ENCODE results near the gene MLH3.

The MLH3 gene

DNA sequence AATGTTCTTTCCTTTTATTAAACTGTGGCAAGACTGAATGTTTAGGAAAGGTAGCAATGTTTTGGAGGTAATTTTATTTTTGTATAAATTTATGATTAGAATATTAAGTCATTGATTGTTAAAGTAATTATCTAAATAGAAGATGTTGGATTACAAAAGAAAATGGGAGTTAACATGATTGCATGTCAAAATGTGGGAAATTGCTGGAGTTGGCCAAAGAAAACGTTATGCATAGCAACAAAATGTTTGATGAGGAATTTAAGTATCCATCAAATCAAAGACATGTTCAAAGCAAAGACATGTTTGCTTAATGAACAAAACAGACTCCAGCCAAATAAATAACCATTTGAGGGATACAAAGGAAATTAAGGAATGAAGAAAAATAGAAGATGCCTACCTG is 3.2 kb upstream of the MLH3 start:
- no peak for DNase-seq (ENCODE audit: low read depth)
- TF ChIP-seq, protein P1, sequence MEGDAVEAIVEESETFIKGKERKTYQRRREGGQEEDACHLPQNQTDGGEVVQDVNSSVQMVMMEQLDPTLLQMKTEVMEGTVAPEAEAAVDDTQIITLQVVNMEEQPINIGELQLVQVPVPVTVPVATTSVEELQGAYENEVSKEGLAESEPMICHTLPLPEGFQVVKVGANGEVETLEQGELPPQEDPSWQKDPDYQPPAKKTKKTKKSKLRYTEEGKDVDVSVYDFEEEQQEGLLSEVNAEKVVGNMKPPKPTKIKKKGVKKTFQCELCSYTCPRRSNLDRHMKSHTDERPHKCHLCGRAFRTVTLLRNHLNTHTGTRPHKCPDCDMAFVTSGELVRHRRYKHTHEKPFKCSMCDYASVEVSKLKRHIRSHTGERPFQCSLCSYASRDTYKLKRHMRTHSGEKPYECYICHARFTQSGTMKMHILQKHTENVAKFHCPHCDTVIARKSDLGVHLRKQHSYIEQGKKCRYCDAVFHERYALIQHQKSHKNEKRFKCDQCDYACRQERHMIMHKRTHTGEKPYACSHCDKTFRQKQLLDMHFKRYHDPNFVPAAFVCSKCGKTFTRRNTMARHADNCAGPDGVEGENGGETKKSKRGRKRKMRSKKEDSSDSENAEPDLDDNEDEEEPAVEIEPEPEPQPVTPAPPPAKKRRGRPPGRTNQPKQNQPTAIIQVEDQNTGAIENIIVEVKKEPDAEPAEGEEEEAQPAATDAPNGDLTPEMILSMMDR (conservative IDR thresholded peaks at IDR 0.05; ENCODE audit: low read depth, low read length), result no peak
- H3K4me3 ChIP-seq (ENCODE audit: low read length), result no peak overlapping the region

DNA sequence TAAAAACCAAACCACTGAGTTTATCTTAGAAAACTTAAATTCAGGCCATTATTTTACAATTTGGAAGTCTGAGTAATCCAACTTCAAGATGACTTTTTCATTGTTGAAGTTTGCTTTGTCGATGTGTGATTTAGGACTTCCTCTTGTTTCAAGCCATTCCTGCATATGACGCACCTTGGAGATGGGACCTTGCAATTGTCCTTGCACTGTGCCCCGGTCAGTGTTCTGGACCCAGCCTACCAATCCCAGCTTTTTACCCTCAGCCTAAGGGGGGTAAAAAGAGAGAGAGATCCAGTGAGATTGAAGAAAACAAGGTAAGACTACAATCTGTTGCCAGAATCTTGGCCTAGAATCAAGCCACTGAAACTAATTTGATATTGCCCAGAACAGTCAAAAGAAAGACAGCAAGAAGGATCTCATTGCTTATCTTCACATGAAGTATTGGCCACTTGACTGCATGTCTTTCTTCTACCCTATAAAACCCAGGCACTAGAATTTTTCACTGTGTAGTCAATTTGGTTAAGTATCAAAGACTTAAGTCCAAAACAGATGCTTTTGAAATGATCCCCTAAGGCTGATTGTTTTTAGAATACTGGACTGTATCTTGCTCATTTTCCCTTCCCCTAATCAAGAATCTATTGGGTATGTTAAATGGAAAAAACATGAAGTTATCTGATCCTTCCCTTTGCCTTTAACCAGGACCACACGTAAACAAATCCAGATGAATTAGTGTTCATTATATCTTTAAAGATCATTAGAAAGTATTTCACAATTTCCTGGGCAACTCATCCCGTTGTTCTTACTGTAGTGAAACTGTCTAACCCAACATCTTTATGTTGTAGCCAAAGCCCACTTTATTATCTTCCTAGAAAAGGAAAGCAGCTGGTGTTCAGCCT is 2.4 kb upstream of the MLH3 start:
- H3K4me3 ChIP-seq (ENCODE audit: low read length), result no peak overlapping the region
- no peak for DNase-seq (ENCODE audit: low read depth)
- TF ChIP-seq, protein P1 (conservative IDR thresholded peaks at IDR 0.05; ENCODE audit: low read depth, low read length), result no peak

DNA sequence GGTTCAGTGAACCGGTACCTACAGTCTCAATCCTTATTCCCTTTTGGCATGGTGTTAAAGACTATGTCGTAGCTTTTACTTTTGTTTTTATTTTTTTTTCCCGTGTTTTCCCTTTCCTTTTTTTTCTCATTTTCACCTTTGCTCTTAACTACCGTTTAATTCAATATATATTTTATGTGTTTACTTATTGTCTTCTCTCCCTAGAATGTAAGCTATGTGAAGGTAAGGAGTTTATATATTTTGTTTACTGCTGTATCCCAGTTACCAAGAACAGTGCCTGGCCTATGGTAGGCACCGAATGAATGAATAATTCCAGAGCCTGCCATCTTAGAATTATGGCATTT is 261 bp upstream of the MLH3 start:
- no peak for DNase-seq (ENCODE audit: low read depth)
- peak overlapping the region; percentile 54 for H3K4me3 ChIP-seq (ENCODE audit: low read length)
- TF ChIP-seq, protein P1 (conservative IDR thresholded peaks at IDR 0.05; ENCODE audit: low read depth, low read length), result no peak

DNA sequence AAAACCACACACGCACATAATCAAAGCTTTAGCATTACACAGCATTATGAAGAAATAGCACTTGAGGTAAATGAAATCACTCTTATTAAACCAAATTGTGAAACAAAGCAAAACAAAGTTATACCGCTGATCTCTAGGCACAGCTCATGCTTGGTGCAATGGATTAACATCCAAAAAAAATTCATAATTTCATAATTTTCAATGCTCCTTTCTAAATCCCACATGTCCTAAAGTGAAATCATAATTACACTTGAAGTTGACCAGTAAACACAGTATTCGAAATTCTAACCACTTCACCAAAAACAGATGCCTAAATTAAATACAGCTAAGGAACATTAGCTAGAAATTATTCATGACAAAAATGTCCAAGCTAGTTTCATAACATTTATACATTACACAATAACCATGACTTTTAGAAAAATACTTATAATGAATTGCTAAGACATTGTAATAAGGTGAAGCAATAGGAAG is 1.5 kb downstream of the MLH3 start:
- TF ChIP-seq, protein P1 (conservative IDR thresholded peaks at IDR 0.05; ENCODE audit: low read depth, low read length), result no peak
- no peak overlapping the region for H3K4me3 ChIP-seq (ENCODE audit: low read length)
- DNase-seq (ENCODE audit: low read depth), result no peak

DNA sequence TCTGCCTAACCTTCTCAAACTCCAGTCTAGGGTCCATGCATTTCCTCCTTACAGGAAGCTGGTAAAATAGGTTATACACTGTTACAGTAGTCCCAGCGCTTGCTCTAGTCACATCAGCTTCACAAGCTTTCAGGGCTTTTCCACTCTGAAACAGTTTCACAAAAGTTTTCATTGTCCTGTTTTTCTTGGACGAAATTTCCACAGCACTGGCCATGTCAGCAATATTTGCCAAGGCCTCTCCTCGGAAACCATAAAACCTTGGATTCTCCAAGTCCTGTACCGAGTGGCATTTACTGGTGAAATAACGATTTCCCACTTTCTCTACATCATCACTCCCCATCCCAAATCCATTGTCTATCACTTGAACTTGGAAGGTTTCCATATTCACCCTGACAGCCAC is 2.1 kb downstream of the MLH3 start:
- DNase-seq (ENCODE audit: low read depth), result no peak
- TF ChIP-seq, protein P1 (conservative IDR thresholded peaks at IDR 0.05; ENCODE audit: low read depth, low read length), result no peak
- no peak overlapping the region for H3K4me3 ChIP-seq (ENCODE audit: low read length)

DNA sequence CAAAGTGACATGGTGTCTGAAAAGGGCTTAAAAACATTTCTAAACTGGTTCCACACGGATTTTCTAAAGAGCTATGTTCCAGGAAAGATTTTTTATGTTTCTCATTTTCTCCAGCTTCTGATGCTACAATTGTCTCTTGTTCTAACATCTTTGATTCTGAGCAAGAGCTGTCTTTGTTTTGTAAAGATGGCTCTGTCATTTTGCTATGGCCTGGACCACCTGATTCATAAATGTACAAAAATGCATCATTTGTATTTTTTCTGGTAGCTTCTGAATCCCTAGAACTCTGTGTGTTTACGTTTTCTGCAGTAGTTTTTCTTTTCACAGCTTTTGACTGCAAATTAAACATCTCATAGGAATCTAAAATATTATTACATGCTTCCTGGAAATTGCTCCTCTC is 3.2 kb downstream of the MLH3 start:
- TF ChIP-seq, protein P1 (conservative IDR thresholded peaks at IDR 0.05; ENCODE audit: low read depth, low read length), result no peak
- no peak for DNase-seq (ENCODE audit: low read depth)
- no peak overlapping the region for H3K4me3 ChIP-seq (ENCODE audit: low read length)

DNA sequence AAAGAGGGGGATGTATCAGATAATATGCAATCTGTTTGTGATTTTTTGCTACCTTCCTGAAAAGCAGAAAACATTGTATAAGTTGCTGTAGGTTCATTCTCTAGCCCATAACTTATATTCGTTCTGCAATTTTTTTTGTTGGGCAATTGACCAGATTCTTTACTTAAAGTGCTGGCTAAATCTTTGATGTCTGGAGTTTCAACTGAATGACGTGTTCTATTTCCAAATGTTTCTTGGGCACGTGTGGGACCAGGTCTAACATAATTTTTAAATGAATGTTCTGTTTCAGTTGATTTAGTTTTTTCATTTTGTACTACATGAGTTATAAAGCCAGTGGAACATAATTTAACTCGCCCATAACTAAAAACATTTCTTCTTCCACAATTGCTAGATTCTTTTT is 3.8 kb downstream of the MLH3 start:
- TF ChIP-seq, protein P1 (conservative IDR thresholded peaks at IDR 0.05; ENCODE audit: low read depth, low read length), result no peak
- DNase-seq (ENCODE audit: low read depth), result no peak
- H3K4me3 ChIP-seq (ENCODE audit: low read length), result no peak overlapping the region
